Mononuclear cell (primary cell): ENCODE measurements around the gene SATB2. TPM values are rescaled to one million over a fixed set of nuclear protein-coding genes. Genes with fewer than 3 reads are reported as not detected.

ENCODE experiments used
- H3K27me3 ChIP-seq: 2 replicates; pipeline ENCODE4 v1.6.0; 2011; ENCODE audit warnings: low read length, control low read depth; ENCODE audit not compliant: insufficient read depth
- H3K4me1 ChIP-seq: 2 replicates; pipeline ENCODE4 v1.5.1; 2011; ENCODE audit warnings: mild to moderate bottlenecking, low read length, control low read depth; ENCODE audit not compliant: insufficient read depth
- H3K4me3 ChIP-seq: 2 replicates; pipeline ENCODE4 v1.5.1; 2011; ENCODE audit warnings: mild to moderate bottlenecking, low read length, moderate library complexity
- H3K9me3 ChIP-seq: 2 replicates; pipeline ENCODE4 v1.5.1; 2011; ENCODE audit warnings: low read depth, mild to moderate bottlenecking, control low read depth, low read length
- total RNA-seq: library from RNA; depleted of rRNA; stranded (reverse); fragments of >200 nt; gene quantifications from one replicate; pipeline ENCODE4 v1.2.3, GENCODE V29; 2012

SATB2 gene
- total RNA-seq, 1 donor, result 0.73 TPM

DNA sequence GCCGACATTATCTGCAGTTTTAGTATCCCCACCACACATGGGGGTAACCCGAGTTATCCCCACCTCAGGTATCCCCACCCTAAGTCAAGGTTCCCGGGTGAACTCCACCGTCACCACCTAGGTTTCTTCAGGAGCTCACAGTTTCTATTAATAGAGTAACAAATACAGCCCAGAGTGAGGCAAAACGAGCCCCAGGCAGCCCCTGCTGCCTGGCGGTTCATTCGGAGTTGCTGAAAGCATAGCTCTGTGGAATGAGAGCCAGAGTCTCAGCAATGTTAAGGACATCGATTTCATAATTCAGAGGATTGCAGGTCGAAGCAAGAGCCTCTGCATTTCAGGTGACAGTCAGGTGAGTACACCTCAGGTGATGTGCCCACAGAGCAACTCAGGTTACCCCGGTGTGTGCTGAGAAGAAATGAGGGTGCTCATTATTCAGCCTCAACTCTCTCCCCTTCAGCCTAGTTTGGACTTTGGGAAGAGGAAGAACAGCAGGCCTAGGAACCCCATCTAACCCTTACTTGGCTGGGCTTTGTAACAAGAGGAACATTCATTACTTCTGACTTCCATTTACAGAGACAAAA is 10.7 kb downstream of the SATB2 start:
- Histone ChIP-seq H3K4me1 (no peaks in the 10 kb centered on the region), H3K9me3 (no peaks in the 10 kb centered on the region), H3K27me3 (peaks cover 68% of the 10 kb centered on the region), H3K4me3 (no peak overlapping the region)

DNA sequence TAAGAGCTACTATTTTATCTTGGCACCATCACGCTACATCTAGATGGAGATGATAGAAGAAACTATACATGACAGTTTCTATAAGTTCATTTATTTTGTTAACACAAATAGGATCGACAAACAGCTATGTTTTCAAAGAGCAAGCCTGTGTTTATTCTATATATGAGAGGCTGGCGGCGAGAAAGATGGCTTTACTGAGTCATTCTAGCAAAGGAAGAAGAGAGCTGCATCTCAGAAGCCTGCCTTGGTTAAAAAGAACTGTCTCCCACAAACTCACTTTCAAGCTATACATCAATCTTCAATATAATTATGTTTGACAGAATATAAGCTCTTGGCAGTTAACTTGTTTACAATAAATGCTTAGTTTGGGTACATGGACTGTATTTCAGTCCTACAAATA is 13.0 kb downstream of the SATB2 start:
- Histone ChIP-seq H3K4me1 (no peaks in the 10 kb centered on the region), H3K27me3 (peaks cover 55% of the 10 kb centered on the region), H3K4me3 (no peak overlapping the region), H3K9me3 (no peaks in the 10 kb centered on the region)

DNA sequence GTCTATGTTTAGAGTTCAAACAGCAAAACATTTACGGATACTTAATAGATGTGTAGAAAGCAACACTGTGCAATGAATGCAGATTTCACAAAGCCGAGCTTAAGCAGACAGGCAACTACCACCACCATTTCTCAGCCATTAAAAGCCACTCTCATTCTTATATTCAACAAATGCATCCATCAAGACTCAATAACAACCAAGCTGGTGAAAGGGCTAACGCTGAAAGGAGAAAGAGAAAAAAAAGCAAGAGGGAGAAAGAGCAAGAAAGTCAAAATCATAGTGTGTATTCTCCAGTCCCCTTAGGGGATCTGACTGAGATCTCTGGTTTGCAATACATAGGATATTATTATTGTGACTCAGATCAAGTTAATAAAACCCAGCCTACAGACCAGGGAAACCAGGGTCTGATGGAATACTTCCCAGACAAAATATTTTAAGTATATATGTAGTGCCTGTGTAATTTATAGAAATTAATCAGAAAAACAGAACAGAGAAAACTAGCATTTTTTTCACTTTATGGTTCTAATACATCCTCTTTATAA is 14.1 kb downstream of the SATB2 start:
- Histone ChIP-seq H3K4me1 (no peaks in the 10 kb centered on the region), H3K9me3 (no peaks in the 10 kb centered on the region), H3K4me3 (no peak overlapping the region), H3K27me3 (peaks cover 44% of the 10 kb centered on the region)

DNA sequence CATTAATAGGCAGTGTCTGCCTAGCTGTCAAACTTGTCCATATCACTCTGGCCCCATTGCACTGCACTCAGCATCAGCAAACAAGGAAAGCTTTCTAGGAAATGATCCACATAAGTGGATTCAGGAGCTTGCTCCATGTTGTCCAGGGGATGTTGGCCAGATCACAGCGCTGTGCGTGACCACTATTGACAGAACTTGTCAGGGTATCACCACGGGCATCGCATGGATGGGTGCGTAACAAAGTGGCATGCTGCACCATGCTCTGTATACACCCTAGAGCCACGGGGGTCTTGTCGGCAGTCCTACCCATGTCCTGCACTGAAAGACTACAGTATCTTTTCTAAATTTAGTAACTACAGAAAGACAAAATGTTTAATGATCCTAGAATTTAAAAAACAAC is 15.6 kb downstream of the SATB2 start:
- no peak overlapping the region for H3K4me3 ChIP-seq
- no peaks in the 10 kb centered on the region for H3K4me1 ChIP-seq
- H3K9me3 ChIP-seq, result no peaks in the 10 kb centered on the region
- peaks cover 32% of the 10 kb centered on the region for H3K27me3 ChIP-seq

DNA sequence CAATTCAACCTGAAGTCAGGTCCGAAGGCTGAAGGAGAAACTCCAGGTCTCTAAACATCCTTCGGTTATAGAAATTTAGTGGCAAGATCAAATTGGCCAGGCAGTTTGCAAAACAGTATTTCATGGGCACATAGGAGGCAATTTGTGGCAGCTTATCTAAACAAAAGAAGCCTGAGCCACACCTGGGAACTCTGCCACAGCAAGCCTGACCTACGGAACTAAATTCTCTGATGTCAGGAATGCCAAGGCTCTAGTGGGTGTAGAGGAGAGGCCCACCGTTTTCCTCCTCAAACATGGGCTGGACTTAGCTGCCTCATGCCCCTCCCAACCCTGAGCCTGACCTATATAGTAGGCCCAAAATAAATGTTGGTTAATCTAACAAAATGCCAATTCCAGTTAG is 16.0 kb downstream of the SATB2 start:
- H3K9me3 ChIP-seq, result no peaks in the 10 kb centered on the region
- H3K4me3 ChIP-seq, result no peak overlapping the region
- no peaks in the 10 kb centered on the region for H3K4me1 ChIP-seq
- H3K27me3 ChIP-seq, result peaks cover 32% of the 10 kb centered on the region

DNA sequence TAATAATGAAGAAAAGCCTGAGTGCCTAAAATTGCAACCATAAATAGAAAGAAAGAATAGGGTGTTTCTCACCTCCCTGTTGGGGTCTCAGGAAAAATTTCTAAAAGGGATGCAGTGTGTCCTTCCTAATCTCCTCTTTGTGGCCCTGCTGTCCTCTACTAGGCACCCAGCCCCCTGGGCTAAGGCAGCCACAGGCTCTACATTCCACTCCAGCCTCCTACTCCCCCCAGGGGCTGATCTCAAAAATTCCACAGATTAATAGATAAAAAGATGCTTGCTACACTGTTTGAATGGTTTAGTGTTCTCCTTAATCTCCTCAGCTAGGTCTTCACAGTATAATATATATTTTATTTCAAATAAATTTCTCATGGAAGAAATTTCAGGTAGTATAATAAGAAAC is 17.6 kb downstream of the SATB2 start:
- Histone ChIP-seq H3K9me3 (no peaks in the 10 kb centered on the region), H3K4me1 (no peaks in the 10 kb centered on the region), H3K4me3 (no peak overlapping the region), H3K27me3 (peaks cover 20% of the 10 kb centered on the region)

DNA sequence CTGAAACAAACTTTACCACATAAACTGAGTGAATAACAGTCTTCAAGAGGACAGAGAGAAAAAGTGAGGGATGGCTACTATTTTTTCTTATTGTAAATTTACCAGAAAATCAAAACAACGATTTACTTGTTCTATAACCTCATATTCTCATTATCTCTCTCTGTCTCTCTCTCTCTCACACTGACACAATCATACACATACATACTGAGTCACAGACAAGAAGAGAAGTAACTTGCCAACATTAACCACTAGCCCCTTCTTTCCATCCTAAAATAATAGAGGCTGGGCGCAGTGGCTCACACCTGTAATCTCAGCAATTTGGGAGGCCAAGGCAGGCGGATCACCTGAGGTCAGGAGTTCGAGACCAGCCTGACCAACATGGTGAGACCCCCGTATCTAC is 18.2 kb downstream of the SATB2 start:
- Histone ChIP-seq H3K4me3 (no peak overlapping the region), H3K4me1 (no peaks in the 10 kb centered on the region), H3K27me3 (peaks cover 17% of the 10 kb centered on the region), H3K9me3 (no peaks in the 10 kb centered on the region)

DNA sequence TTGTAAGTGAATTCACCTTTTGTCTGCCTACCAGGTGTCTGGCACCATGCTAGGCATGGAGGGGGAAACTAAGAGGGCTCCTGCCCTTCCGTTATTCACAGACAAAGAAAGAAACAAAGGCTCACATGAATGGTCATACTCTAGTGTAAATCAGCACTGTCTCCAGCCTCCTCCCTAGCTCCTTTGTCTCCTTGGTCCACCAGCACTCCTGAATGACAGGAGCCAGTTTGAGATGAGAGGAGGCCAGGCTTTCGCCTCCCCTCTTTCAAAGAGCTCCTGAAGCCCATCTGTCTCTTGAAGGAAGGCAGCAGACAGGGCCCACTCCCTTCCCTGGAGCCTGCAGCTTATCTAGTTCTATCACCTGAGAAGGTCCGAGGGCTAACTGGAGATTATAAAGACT is 18.7 kb downstream of the SATB2 start:
- H3K27me3 ChIP-seq, result peaks cover 12% of the 10 kb centered on the region
- no peaks in the 10 kb centered on the region for H3K4me1 ChIP-seq
- no peaks in the 10 kb centered on the region for H3K9me3 ChIP-seq
- no peak overlapping the region for H3K4me3 ChIP-seq

DNA sequence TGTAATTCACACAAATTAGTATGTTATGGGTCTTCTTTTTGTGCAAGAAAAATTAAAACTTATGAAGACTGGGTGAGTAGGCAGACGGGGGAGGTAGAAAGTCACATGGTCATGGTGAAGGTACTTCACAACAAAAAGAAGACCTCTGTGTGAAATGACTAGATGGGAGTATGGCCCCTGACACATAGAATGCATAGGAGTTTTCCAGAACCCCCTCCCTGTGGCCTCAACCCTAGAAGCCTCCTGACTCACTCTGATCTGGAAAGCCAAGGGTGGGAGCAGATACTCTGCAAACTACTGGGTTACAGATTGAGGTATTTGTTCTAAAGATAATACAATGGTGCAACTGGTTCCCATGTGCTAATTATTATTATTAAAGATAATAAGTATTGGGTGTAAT is 23.2 kb downstream of the SATB2 start:
- Histone ChIP-seq H3K27me3 (peaks cover 4% of the 10 kb centered on the region), H3K9me3 (no peaks in the 10 kb centered on the region), H3K4me1 (no peaks in the 10 kb centered on the region), H3K4me3 (no peak overlapping the region)

DNA sequence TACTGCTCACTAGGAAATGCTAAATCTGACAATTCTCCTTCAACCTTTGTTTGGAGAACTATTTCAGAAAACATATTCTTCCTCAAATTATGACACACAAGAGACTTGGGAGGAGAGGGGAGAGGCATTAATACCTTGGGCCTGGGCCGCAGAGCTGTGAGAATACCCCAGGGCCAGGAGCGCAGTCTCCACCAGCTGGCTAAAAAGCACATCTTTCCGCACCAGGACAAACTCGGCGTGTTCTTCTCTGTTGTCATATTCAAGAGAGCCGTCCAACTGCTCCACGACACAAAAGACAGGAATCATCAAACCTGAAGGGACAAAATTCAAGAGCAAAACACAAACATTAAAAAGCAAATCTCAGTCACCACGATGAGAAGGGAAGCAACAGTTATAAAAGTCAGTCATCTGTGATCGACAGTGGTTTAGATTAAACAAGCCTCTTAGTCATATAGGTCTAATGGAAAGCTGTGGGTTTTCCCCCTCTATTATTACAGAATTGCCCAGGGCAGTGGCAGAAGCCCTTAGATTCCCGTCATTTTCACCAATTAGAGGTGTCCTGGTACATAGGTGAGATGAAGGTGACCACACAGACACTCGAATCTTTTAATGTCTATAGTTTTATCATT is 24.4 kb downstream of the SATB2 start:
- H3K4me1 ChIP-seq, result no peaks in the 10 kb centered on the region
- H3K27me3 ChIP-seq, result peaks cover 4% of the 10 kb centered on the region
- H3K4me3 ChIP-seq, result no peak overlapping the region
- H3K9me3 ChIP-seq, result no peaks in the 10 kb centered on the region

DNA sequence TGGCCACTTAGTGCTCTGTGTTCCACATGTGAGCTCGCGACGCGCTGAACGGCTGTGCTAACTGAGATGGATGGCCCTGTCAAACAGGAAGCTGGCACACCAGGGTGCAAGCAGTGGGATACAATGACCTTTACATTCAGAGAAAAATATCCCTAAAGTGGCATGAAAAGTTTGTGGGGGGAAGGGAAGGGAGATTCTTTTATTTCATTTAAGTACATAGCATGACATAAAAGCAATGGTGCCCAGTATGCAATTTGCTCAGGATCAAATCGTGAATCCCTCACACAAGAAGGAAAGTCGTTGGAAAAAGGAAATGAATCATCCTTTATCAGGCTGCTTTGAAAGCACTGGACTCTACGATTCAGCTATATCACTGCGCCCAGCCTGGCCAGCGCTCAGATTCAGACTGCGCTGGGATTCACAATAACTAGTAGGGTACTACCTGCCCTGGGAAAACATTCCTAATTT is 26.0 kb downstream of the SATB2 start:
- H3K27me3 ChIP-seq, result no peaks in the 10 kb centered on the region
- H3K4me1 ChIP-seq, result no peaks in the 10 kb centered on the region
- no peak overlapping the region for H3K4me3 ChIP-seq
- H3K9me3 ChIP-seq, result no peaks in the 10 kb centered on the region

DNA sequence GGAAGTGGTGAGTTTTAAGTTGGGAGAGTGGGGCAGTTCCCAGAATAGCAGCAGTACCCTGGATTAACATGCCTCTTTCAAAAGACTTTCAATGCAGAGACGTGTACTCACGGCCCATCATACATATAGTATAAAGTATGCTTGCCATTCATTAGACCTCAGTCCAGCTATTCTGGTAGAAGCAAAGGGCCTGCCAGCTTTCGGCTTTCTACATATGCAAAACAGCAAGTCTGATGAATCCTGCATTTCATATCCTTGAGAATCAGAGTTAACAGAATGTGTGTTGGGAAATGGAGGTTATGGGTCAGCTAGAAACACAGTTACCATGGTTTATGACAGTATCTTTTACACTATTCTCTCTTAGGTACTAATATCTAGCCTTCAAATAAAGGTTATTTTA is 27.5 kb downstream of the SATB2 start:
- Histone ChIP-seq H3K27me3 (no peaks in the 10 kb centered on the region), H3K4me3 (no peak overlapping the region), H3K9me3 (no peaks in the 10 kb centered on the region), H3K4me1 (no peaks in the 10 kb centered on the region)

DNA sequence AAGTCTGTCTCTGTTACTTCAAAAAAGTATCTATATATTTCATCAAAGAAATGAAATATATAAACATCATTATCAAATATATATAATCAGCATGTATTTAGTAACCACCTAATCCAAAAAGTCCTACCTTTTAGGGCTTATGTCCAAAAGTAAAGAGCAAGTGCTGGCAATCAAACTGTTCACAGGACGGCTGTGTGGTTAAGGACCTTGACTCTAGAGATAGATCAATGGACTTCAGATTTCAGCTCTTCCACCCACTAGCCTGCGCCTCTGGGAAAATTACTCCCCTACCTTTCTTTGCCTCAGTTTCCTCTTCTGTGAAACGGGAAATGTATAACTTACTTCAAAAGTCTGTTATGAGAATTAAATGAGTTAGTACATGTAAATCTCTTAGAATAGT is 29.4 kb downstream of the SATB2 start:
- Histone ChIP-seq H3K4me1 (no peaks in the 10 kb centered on the region), H3K4me3 (no peak overlapping the region), H3K9me3 (no peaks in the 10 kb centered on the region), H3K27me3 (peaks cover 1% of the 10 kb centered on the region)

DNA sequence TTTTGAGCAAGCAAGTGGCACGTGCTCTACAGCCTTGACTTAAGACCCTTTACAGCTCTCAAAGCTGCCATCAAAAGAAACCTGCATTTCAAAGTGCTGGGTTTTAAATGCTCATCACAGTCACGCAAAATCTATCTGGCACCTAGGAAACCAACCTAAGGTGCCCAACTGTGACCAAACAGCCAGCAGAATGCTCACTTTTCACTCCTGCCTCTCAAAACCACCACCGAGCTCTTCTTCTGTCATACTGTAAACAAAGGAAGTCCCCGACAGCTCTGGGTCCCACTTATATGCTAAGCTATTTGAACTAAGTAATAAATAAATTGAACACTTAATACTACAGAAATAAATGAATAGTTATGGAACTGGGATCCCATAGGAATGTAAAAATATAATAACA is 33.6 kb downstream of the SATB2 start:
- Histone ChIP-seq H3K4me1 (no peaks in the 10 kb centered on the region), H3K27me3 (peaks cover 2% of the 10 kb centered on the region), H3K4me3 (no peak overlapping the region), H3K9me3 (no peaks in the 10 kb centered on the region)

DNA sequence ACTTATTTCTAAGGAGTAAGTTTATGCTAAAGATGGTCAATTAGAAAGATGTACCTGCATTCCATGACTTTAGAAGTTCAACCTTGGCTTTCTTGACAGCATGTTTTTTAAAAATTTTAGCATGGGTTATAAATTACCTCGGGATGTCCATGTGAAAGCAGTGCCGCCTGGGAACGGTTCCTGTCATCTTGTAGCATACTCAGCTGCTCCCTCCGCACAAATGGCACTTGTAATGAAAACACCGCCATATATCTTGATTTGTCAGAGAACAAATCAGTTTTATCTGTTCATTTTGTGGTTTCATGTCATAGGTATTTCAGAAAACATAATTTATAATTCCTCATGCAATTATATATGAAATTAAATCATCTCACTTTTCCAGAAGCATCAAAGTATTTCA is 38.3 kb downstream of the SATB2 start:
- Histone ChIP-seq H3K4me1 (no peaks in the 10 kb centered on the region), H3K4me3 (no peak overlapping the region), H3K9me3 (no peaks in the 10 kb centered on the region)

DNA sequence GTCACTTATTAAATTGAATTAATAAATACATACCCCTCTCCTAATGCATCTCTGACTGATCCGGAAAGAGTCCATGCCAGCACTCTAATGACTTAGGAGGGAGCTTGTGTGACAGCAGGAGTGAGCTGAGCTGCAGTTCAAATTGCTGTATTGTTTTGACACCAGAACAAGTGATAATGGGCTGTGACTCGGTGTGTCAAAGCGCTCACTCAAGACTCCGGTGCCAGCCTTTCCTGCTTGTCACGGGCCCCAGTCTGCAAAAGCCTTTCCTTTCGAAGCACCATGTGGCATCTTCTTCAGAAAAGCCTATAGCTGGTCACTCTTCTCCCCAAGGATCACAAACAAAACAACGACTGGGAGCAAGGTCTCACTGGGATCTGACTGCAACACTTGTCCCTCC is 43.3 kb downstream of the SATB2 start:
- no peaks in the 10 kb centered on the region for H3K4me1 ChIP-seq
- no peak overlapping the region for H3K4me3 ChIP-seq
- H3K27me3 ChIP-seq, result no peaks in the 10 kb centered on the region
- H3K9me3 ChIP-seq, result no peaks in the 10 kb centered on the region

More for the DNA sequence above, 38.3 kb downstream of the SATB2 start:
- H3K27me3 ChIP-seq, result peaks cover 2% of the 10 kb centered on the region
